AG04450 (cell line): Measurements from ENCODE around the gene NCOA7. TPM values are rescaled to one million over a fixed set of nuclear protein-coding genes. Genes with fewer than 3 reads are reported as not detected.

Experiments used
- CTCF ChIA-PET: fragments of 300-600, 350-600 bp; formaldehyde crosslinking; extraction: SDS; loops from one replicate; lab custom pipeline; 2022; ENCODE audit warnings: antibody characterized with exemption, inconsistent platforms; lab: Charles Lee
- POLR2A ChIA-PET: fragments of 350-600 bp; formaldehyde crosslinking; extraction: SDS; loops from one replicate; lab custom pipeline; 2021; ENCODE audit warnings: antibody characterized with exemption, inconsistent platforms; lab: Yijun Ruan, JAX
- DNase-seq: peaks from one replicate; pipeline ENCODE4 v3.0.0-alpha.2; 2011; ENCODE audit warnings: low read depth, low spot score
- H3K27ac ChIP-seq: one replicate; pipeline ENCODE4 v1.5.1; 2012; ENCODE audit warnings: low read depth, low read length, control low read depth
- H3K27me3 ChIP-seq: one replicate; pipeline ENCODE4 v1.6.0; 2012; ENCODE audit warnings: low read length; ENCODE audit not compliant: control insufficient read depth, insufficient read depth
- H3K4me3 ChIP-seq: 2 replicates; pipeline ENCODE4 v1.5.1; 2011; ENCODE audit warnings: mild to moderate bottlenecking, low read depth, low read length, control low read depth
- H3K9me3 ChIP-seq: 2 replicates; pipeline ENCODE4 v1.5.1; 2012; ENCODE audit warnings: low read length; ENCODE audit not compliant: control insufficient read depth, insufficient read depth
- polyA plus RNA-seq: library from polyadenylated mRNA; depleted of rRNA; stranded (reverse); fragments of >200 nt; gene quantifications from 2 replicates; pipeline ENCODE4 v1.2.3, GENCODE V29; 2011
- TF ChIP-seq, protein P1 (sequence below): IDR thresholded peaks from 2 replicates; pipeline ENCODE4 v1.5.1; 2011; ENCODE audit warnings: low read depth, low read length, control low read depth, inconsistent platforms

Gene NCOA7
- polyA plus RNA-seq, 1 experiment, result 21.5 TPM

DNA sequence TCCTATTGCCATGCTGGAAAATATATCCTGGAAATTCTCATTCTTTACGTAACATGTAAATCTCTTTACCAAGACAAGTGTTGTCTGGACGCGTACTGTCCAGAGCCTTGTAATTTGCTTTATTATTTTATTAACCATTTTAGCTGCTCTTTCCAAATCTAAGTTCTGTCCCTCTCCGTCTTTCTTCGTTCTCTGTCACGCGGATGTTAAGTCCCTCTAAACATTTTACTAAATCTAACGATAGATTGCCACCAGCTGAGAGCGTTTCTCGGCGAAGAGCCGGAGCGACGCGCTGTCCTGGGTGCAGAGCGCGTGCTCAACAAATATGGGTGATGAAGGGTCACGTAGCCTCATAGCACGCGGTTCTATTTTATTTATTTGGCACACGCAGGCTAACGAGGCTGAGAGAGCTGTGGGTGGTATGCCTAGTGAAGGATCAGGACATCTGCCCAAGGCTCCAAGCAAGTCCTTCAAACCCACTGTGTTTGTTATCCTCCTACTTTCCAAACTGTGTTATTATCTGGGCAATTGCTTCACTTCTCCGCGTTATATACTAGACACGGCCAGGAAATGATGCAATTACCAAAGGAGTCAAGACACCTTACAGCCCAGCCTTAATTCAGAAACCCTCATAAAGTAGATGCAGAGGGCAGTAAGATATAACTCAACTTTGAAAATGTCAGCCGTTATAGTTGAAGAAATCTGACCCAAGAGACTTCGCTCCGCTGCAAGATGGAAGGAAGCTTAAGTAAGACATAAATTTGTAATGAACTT is 10.0 kb upstream of the NCOA7 start:
- Histone ChIP-seq H3K27me3 (no peaks in the 10 kb centered on the region), H3K4me3 (peak overlapping the region; percentile 68), H3K27ac (peak overlapping the region; percentile 88), H3K9me3 (no peaks in the 10 kb centered on the region)
- CTCF ChIA-PET, result interaction anchor here (0.8 to 14.6 kb wide), 11 partner anchors 10 to 470 kb away, joined by 3 to 196 read pairs (median 5); partner anchors contain the start of genes HINT3 and NCOA7
- TF ChIP-seq, protein P1, sequence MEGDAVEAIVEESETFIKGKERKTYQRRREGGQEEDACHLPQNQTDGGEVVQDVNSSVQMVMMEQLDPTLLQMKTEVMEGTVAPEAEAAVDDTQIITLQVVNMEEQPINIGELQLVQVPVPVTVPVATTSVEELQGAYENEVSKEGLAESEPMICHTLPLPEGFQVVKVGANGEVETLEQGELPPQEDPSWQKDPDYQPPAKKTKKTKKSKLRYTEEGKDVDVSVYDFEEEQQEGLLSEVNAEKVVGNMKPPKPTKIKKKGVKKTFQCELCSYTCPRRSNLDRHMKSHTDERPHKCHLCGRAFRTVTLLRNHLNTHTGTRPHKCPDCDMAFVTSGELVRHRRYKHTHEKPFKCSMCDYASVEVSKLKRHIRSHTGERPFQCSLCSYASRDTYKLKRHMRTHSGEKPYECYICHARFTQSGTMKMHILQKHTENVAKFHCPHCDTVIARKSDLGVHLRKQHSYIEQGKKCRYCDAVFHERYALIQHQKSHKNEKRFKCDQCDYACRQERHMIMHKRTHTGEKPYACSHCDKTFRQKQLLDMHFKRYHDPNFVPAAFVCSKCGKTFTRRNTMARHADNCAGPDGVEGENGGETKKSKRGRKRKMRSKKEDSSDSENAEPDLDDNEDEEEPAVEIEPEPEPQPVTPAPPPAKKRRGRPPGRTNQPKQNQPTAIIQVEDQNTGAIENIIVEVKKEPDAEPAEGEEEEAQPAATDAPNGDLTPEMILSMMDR, result no peak
- DNase-seq, result no peak
- POLR2A ChIA-PET, result interaction anchor here (0.8 to 1.9 kb wide), 4 partner anchors 9 to 205 kb away, joined by 3 to 15 read pairs (median 4); partner anchors contain the start of genes NCOA7 and TRMT11

DNA sequence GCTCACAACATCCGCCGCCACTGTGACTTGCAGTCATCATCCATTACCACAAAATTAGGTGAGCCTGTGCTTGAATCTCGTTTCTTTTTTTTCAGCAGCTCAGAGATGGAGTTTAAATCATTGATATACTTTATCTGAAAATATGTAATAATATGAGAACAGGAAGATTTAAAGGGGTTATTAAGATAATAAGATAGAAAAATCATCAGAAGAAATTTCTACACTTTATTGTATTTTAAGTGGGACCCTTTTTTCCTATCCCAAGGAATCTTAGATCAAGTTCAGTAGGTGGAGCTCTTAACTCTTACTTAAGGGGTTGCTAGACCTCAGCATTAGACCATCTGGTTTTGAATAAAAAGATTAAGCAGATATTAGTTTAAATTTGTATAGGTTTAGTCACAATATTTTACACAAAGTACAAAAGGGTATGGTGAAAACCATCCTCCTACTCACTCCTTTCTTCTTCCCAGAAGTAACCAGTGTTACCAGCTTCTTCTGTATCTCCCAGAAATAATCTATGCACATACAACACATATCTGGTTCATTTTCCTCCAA is 9.4 kb upstream of the NCOA7 start:
- TF ChIP-seq, protein P1, result peak; percentile 23; the same call in 1 of the 2 replicates
- no peak for DNase-seq
- POLR2A ChIA-PET, result interaction anchor here (1.3 to 1.9 kb wide), 3 partner anchors 9 to 205 kb away, joined by 3 to 15 read pairs (median 3); partner anchors contain the start of genes NCOA7 and TRMT11

DNA sequence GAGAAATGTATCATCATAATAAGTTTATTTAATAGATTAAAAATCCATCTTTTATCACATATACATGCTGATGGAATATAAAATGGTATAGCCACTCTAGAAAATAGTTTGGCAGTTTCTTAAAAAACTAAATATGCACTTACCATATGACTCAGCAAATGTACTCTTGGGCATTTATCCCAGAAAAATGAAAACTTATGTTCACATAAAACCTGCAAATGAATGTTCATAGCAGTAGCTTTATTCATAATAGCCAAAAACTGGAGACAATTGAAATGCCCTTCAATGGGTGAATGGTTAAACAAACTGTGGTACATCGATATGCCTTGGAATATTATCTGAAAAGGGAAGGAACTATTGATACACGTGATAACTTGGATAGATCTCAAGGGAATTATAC is 6.4 kb upstream of the NCOA7 start:
- POLR2A ChIA-PET, result interaction anchor here (1.6 kb wide), 1 partner anchor 172 kb away, joined by 4 read pairs; no protein-coding TSS in a partner anchor
- no peak for DNase-seq
- H3K27ac ChIP-seq, result no peak overlapping the region
- CTCF ChIA-PET, result interaction anchor here (0.6 to 14.6 kb wide), 5 partner anchors 32 to 190 kb away, joined by 3 to 196 read pairs (median 3); partner anchors contain the start of gene HINT3
- no peak overlapping the region for H3K4me3 ChIP-seq
- TF ChIP-seq, protein P1, result no peak
- H3K9me3 ChIP-seq, result no peaks in the 10 kb centered on the region
- H3K27me3 ChIP-seq, result no peaks in the 10 kb centered on the region

More for the DNA sequence above, 9.4 kb upstream of the NCOA7 start:
- peak overlapping the region; percentile 68 for H3K4me3 ChIP-seq
- H3K27me3 ChIP-seq, result no peaks in the 10 kb centered on the region
- no peaks in the 10 kb centered on the region for H3K9me3 ChIP-seq
- H3K27ac ChIP-seq, result peak overlapping the region; percentile 88
- CTCF ChIA-PET, result interaction anchor here (0.8 to 14.6 kb wide), 12 partner anchors 9 to 470 kb away, joined by 3 to 196 read pairs (median 5); partner anchors contain the start of genes HINT3 and NCOA7

DNA sequence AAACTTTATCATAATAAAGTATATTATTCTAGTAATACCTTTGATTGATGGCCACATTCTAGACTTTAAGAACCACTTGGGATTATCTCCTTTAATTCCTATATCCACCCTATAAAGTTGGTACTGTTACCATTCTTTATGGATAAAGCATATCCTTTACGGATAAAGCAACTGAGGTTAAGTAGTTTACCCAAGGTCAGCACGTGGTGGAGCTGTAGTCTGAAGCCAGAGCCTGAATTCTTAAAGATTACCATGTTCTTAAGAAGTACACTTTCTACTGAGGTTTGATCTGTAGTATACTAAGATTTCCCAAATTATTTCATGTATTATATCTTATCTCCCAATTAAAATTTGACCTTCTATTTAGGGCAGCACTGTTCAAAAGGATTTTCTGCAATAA is 3.0 kb upstream of the NCOA7 start:
- H3K27ac ChIP-seq, result no peak overlapping the region
- DNase-seq, result no peak
- no peak overlapping the region for H3K4me3 ChIP-seq
- ChIA-PET CTCF (interaction anchor here (8.4 to 14.6 kb wide), 2 partner anchors 168 to 186 kb away, joined by 79 to 196 read pairs; partner anchors contain the start of gene HINT3), POLR2A (no interaction called here)
- H3K27me3 ChIP-seq, result no peaks in the 10 kb centered on the region
- TF ChIP-seq, protein P1, result peak; percentile 17; the same call in 1 of the 2 replicates
- H3K9me3 ChIP-seq, result no peaks in the 10 kb centered on the region
